Cardiac septum (tissue), 1 donor: ENCODE data around the gene BEST4. TPM values are rescaled to one million over a fixed set of nuclear protein-coding genes. Genes with fewer than 3 reads are reported as not detected.
A peak's percentile ranks its signal among the peaks of the same experiment; 100 is the strongest.
"Not testable (repeated sequence)": the region's sequence is repeated elsewhere in the genome, so short reads cannot be mapped to it uniquely, and the experiment has no call there.

Source experiments
- DNase-seq: peaks from one replicate; pipeline ENCODE4 v3.0.0-alpha.2; 2020; ENCODE audit warnings: low spot score
- intact Hi-C: fragments of 100-400 bp; cut with DNase I; formaldehyde crosslinking; loops from one replicate; pipeline ENCODE4 v1.14.0; 2022
- long read RNA-seq: library from polyadenylated mRNA; unstranded; transcript quantifications from one replicate; pipeline ENCODE4 v2.0.0, GENCODE V29; 2021
- total RNA-seq: library from RNA; stranded (reverse); fragmentation: NEBNext Ultra II Directional; extraction: Animal tissue kit (Norgen Biotek cat#: 25700); gene quantifications from one replicate; pipeline ENCODE4 v1.2.1, GENCODE V29; 2021
- donor health status: DM: no; HTN: no; CAD: no.

BEST4 gene
- total RNA-seq, result 0.11 TPM
- long read RNA-seq, partial matches to known transcripts, result 1 of 1 reads
- long read RNA-seq, other reads (novel, unspliced or antisense), result 0 of 1 reads

DNA sequence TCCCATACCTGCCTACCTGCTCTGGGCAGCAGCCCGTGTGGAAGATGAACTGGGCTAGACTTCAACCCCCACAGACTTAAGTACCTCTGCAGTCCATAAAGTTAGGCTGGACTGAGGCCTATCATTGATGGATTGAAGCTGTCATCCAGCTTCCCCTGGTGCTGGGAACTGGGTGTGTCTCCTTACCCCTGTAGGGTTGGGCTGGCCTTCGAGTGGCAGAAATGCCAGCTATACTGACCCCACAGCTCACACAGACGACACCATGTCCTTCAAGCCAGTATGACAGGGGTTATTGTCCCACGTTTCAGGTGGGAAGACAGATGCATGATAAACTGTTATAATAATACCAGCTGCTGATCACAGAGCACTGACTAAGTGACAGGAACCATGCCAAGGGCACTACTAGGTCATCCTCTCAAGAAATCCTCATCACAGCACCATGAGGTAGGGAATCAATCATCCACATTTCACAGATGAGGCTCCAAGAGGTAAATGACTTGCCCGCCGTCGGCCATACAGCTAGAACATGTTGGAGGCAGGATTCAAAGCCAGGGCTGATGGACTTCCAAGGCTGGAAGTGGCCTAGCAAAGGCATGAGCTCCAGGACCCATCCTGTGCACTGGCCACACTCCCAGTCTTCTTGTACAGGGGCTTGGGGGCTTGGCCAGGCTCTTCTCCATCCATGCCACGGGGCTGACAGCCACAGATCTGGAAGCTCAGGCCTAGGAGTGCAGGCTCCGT lies at the start of gene BEST4:
TSS of gene BEST4 (minus strand) at position 51 of the 741 bp plus-strand sequence. CDS start 465 bp downstream, outside the sequence.
- DNase-seq, result no peak
- intact Hi-C loops, result no loop called here

DNA sequence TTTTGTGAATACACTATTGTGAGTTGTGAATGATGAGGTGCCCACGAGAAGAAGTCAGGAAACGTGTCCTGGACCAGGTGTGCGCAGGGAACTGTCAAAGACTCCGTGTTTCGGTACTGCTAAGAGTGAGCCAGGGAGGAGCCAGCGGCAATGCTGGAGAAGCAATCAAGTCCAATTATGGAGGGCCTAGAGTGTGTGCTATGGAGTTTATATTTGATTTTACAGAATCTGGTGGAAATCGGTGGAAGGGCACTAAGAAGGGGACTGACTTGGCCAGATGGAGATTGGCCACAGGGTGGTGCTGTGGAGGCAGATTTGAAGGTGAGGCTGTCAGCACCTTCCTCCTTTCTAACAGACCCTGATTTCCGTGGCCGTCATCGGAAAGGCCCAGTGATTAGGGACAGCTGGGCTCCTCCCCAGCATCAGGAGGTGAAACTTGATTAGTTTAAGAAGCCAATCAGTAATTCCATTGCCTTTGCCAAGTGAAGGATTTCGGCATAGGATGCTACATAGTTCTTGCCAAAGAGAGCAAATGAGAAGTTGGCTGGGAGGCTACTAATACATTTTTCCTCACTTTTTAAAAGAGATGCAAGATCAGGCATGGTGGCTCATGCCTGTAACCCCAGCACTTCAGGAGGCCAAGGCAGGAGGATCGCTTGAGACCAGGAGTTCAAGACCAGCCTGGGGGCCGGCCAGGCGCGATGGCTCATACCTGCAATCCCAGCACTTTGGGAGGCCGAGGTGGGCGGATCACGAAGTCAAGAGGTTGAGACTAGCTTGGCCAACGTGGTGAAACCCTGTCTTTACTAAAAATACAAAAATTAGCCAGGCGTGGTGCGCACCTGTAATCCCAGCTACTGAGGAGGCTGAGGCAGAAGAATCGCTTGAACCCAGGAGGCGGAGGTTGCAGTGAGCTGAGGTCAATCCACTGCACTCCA lies 48.0 kb upstream of the BEST4 start:
- peak; percentile 91 for DNase-seq
- intact Hi-C loops, result loop anchor here (2.0 to 5.0 kb wide), 3 partner anchors 37 to 461 kb away; partner anchors contain the start of genes HECTD3 and UROD

DNA sequence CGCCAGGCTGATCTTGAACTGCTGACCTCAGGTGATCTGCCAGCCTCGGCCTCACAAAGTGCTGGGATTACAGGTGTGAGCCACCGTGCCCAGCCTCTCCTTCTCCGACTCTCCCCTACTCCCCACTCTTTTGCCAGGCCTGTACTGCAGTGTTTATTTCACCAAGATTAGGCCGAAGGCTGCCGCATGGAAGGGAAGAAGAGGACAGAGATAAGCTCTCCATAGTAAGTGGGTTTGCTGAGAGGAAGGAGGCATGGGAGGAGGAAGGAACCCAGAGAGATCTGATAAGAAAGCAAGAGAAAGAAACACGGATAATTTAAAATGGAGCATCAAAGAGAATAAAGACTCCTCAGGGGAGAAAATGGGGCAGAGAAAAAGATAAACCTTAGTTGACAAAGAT lies 46.4 kb upstream of the BEST4 start:
- intact Hi-C loops, result loop anchor here (2.0 kb wide), 1 partner anchor 36 kb away; no protein-coding TSS in a partner anchor
- no peak for DNase-seq

DNA sequence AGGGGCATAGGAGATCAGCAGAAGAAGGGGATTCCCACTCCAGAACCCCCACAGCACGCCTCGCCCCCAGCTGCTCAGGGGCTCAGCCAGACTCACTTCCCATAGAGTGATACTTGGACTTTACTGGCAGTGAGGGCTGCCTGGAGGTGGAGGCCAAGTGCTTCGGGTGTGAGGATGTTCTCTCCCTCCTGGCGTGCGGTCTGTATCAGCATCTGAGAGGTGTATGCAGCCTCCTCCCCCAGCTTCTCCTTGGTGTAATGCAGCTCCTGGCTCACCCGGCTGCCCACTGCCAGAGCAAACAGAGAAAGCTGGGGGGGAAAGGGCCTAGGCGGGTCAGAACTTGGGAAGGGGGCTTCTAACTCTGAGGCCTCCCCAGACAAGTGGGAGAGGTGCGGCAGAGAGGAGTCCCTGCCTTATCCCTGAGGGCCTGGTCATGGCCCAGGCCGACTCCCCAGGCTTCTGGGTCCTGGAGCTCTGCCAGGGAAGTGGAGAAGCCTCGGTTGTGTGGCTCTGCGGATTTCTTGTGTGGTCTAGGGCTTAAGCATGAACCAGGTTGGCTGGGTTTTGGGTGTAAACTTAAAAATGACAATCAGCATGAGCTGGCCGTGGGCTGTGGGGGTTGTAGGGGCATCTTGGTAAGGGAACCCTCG lies 44.2 kb upstream of the BEST4 start:
- intact Hi-C loops, result no loop called here
- no peak for DNase-seq

DNA sequence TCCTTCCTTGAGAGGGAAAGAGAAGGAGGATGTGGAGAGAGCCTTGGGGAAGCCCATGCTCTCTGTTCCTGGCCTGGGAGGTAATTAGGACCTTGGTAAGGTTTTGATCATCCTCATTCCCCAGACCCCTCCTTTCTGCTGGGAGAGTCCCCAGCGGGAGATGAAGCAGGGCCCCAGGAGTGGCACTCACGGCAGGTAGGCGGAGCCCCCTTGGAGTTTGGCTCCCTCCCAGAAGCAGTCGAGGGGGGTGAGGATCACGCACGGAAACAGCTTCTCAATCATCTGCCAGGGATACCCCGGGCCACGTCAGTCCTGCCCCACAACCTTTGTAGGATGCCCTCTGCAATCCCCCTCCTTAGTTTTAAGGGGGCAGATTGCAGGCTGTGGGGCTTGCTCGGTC lies 43.5 kb upstream of the BEST4 start:
- intact Hi-C loops, result no loop called here
- no peak for DNase-seq

DNA sequence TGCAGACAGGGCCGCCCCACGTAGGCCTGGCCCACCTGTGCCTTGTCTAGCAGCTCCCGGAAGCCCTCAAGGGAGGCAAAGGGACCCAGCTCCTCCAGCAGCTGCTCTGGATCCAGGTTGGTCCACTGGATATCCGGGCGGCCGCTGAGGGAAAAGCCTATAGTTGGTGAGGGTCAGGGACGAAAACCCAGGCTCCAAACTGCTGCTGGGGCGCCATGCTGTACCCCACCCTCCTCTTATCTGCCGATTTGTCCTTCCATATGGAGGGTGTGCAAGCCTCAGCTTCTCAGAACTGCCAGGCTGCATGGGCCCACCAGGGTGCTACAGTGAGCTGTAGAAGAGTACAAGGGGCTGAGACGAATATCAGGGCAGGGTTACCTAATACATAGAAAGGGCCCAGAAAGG lies 42.9 kb upstream of the BEST4 start:
- no peak for DNase-seq
- intact Hi-C loops, result no loop called here

DNA sequence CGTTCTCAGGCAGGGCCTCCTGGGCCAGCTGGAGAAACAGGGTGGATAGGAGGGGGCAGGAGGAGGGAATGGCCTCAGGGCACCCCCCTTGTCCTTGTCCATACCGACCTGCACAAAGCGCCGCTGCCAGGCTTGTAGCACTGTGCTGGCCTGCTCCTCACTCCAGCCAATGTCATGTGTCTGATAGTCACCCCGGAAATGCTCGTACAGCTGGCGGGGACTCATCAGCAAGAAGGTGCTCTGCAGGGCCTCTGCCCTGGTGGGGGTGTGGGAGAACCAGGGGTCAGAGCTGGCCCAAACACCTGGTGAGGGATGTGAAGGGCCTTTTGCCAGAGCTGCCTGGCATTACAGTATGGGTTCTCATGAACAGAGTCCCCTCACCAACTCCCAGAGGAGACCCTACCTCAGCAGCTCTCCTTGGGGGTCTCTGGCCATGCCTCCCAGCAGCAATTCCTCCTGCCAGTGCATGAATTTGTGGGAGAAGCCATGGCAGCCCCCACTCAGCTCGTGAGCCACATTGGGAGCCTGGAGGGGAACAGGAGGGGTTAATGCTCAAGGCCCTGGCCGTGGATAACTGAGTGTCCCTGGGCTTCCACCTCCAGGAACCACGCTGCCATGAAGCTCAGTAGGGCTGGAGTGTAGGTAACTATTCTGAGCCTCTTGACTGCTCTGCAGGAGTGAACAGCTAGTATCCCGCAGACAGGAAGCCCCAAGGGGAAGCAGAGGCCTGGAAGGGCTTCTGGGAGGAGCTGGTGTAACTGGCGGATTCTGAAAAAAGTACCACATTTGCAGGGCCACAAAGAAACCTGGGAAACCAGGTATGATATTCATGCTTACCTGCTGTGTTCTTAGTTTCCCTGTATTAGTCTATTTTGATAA lies 41.8 kb upstream of the BEST4 start:
- DNase-seq, result no peak

DNA sequence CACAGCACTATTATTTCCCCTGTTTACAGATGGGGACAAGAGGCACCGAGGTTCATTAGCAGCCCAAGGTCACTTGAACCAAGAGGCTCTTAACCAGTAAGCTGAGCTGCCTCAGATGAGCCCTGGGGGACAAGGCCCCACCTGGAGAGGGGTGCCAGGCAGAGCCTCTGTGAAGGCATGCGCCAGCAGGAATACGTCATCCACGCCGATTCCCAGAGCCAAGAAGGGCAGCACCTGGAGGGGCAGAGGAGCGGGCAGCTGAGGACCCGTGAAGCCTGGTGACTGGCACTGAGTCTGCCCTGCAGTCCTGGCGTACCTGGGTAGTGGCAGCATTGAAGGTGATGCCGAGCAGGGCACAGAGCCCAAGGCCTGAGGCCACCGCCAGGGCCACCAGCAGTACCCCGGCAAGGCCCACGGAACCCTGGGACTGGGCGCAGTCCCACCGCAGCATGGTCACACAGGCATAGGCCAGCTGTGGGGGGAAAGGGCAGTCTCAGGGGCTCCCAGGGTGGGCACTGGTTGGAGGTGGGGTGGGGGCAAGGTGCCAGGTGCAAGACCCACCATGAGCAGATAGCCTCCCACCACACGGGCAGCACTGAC lies 41.0 kb upstream of the BEST4 start:
- intact Hi-C loops, result no loop called here
- no peak for DNase-seq

More for the DNA sequence above, 41.8 kb upstream of the BEST4 start:
- intact Hi-C loops, result no loop called here

DNA sequence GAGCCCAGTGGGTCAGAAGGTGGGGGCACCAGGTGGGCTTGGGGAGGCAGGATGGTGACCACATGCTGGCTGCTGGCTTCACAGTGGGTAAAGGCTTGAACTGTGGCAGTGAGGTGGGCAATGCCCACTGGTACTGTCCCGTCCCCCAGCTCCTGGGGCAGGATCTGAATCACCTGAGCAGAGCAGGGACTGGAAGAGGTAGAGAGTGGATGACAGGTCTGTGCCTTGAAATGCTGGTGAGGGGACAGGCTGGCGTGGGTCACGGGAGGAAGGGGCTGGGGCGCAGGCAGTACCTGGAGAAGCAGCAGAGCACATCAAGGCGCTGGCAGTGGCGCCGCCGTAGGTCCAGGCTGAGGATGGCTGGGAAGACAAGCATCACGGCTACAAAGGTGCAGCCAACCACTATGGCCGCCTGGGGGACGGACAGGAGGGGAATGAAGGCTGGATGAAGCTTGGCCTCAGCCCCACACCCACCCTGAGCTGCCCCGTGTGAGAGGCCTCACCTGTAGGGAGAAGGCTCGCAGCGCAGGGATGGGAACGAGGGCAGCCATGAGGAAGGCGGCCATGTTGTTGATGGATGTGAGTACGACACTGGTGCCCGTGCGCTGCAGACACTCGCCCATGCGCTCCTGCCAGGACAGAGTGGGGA lies 40.2 kb upstream of the BEST4 start:
- intact Hi-C loops, result no loop called here
- DNase-seq, result no peak

DNA sequence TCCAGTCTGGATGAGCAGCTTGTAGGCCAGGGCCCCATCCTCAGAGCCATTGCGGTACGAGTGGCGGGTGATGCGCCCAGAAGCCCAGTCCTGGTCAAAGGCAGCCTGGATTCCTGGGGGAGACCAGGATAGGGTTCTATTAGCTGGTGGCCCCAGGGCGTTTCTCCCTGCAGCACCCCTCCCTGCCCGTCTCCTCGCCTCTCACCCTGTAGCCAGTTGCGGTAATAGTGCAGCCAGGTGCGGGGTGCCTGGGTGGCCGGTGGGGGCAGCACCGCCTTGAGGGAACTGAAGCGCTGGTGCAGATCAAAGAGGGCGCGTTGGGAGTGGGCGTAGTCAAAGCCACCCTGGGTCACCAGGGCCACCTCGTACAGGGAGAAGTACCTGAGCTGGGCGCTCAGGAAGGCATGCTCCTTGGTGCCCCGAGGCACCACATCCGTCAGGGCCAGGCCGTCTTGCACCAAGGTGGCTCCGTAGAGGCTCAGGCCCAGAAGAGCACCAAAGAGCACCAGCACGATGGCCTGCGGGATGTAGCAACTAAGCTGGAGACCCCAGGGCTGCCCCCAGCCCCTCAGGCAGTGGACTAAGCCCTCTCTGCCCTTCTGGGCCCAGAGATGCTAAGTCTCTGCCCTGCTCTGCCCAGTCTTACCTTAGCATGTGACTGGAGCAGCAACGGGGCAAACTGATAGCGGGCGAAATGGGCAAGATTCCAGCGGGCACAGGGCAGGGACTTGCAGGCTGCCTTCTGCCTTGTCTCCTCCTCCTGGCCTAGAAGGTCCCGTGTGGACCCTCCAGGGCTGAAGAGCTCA lies 39.4 kb upstream of the BEST4 start:
- intact Hi-C loops, result no loop called here
- DNase-seq, result no peak

DNA sequence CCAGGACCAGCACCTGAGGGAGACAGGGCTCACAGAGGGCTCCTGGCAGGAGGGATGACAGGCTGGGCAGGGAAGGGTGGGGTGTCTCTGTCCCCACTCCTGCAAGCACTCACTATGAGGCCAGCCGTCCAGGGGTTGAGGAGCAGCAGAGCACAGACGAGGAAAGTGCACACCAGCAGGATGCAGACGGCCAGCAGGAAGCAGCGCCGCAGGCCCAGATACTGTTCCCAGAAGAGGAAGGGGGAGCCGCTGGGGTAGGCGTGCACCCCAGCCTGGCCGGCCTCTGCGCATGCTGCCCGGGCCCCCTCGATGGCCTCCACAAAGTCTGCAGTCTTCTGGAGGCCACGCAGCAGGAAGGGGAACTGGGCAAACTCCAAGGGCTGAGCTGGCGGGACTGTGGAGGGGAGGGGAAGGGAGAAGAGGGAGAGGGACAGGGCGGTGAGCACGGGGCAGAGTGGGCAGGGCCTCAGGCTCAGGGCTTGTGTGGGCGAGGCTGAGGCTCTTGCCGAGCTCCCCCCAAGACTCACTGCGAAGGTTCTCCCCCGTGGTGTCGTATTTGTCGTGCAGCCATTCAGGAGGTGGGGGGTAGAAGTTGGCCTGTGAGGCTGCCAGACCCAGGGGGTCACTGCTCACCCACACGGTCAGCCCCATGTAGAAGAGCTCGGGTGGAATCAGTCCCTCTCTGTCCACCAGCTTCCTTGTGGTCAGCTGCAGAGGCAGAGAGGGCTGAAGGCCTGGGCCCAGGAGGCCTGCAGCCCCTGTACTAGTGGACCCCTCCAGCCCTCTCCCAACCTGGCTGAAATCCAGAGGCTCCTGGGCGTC lies 38.6 kb upstream of the BEST4 start:
- peak; percentile 87 for DNase-seq
- intact Hi-C loops, result no loop called here

DNA sequence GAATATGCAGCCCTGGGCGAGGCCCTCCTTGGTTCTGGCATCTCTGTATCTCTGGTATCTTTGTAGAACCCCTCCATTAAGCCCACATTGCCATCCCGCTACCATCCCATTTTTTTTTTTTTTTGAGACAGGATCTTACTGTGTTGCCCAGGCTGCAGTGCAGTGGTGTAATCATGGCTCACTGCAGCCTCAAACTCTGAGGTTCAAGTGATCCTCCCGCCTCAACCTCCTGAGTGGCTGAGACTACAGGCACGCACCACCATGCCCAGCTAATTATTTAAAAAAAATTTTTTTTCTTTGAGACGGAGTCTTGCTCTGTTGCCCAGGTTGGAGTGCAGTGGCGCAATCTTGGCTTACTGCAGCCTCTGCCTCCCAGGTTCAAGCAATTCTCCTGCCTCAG lies 36.4 kb upstream of the BEST4 start:
- DNase-seq, intact Hi-C loops: not testable (repeated sequence)

DNA sequence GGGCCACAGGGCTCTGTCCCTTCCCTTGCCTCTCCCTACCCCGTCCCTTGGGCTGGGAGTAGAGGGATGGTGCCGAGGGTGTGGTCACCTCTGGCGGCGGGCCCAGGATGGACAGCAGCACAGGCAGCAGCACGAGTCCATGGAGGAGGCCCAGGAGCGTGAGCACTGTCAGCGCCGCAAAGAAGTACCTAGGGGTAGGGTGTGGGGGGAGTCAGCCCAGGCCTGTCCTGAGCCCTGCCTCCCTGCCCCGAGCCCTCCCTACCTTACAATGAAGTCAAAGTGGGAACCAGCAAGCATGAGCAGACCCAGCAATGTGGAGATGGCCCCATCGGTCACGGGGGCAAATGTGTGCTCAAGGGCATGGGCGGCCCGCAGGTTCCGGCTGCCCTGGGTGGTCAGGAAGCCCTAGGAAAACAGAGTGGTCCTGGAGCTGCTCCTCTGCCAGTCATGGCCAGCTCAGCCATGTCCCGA lies 35.0 kb upstream of the BEST4 start:
- intact Hi-C loops, result no loop called here
- no peak for DNase-seq

DNA sequence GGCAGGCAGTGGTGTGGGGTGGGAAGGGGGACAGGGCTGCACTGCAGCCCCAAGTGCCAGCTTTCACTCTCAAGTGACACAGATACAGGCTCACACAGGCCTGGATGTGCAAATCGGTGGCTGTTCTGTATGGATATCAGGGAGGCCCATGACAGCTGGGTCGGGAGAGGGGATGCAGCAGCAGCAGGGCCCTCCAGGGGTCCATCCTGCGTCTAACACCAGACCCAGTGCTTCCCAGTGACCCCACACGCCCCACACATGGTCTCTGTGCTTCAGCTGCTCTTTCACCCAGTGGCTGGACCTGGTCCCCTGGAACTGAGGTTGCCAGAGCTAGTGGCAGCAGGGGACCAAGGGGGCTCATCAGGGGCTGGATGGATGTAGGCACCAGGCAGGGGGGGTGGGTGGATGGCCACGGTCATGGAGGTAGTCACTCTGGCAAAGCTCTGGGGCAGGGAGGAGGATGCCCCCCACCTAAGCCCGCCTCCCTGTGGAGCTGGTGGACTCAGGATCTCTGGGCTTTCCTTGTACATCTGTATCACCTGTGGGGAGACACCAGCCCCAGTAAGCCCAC lies 34.2 kb upstream of the BEST4 start:
- DNase-seq, result no peak
- intact Hi-C loops, result no loop called here

DNA sequence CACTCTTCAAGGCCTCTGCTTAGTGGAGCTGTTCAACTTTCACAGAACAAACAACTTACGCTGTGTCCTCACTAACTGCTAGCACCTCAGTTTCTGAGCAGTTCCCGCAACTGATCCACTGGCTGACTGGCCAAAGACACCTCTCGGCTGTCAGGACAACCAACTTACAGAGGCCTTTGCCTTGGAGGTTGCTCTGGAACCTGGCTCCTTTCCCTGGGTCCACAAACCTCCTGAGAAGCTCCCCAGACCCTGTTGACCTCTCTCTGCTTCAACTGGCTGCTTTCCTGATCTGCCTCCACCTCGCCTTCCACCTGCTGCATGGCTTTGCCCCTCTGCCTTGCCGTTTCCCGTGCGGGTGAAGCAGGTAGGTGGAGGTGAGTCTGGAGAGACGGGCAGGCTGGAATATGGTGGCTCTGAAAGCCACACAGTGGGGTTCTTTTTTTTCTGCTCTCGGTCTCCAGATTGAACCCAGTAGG lies 33.3 kb upstream of the BEST4 start:
- intact Hi-C loops, result no loop called here
- no peak for DNase-seq
